Central memory CD4-positive, alpha-beta T cell (primary cell): ENCODE results near the gene ADARB2.

Experiments
- DNase-seq: peaks from one replicate; pipeline ENCODE4 v3.0.0; 2022

ADARB2 gene

DNA sequence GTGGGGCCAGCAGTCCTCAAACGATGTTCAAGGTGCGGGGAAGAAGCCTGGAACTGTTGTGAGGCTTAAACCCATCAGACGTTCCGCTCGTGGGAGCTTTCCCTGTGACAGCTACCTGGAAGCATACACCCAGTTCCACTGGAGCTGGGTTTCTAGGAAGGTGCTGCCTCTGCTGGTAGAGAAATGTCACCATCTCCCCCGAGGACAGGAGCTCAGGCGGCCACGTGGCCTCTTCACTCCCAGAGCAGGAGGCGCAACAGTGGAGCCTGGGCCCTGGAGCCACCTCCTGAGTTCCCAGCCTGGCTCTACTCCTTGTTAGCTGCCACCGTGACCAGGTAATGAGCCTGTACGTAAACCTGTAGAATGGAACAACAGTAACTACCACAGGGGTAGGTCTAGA lies 156.1 kb downstream of the ADARB2 start:
- no peak for DNase-seq

DNA sequence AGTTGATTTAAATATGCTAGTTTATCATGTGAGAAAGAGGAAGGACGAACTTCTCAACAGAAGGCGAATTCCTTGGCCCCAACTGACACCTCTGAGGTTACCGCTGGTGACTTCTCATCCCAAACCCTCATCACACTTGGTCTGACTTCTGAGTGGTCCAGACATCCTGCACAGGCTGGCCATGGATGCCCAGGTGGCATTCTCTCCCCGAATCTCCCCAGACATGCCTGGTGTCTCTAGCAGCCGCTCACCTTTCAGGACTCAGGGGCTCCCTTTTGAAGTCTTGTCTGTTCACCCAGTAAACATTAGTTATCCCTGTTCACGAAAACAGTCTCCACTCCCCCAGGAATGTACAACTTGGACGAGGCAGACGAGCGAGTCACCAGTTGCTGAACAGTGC lies 157.7 kb downstream of the ADARB2 start:
- no peak for DNase-seq

DNA sequence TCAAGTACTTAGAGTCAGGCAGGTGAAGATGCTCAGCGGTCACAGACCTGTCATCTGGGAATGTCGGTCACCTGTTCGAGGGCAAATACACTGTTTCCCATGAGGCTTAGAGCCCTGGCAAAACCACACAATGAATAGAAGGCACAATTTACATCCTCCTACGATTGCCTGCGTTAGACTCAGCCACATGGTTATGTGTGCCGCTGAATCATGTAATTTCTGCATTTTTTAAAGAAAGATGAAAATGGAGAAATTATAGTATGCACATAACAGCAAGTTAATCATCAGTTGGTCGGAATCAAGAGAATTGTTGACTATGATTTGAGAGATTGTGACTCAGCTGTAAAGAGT lies 158.2 kb downstream of the ADARB2 start:
- DNase-seq: no peak

DNA sequence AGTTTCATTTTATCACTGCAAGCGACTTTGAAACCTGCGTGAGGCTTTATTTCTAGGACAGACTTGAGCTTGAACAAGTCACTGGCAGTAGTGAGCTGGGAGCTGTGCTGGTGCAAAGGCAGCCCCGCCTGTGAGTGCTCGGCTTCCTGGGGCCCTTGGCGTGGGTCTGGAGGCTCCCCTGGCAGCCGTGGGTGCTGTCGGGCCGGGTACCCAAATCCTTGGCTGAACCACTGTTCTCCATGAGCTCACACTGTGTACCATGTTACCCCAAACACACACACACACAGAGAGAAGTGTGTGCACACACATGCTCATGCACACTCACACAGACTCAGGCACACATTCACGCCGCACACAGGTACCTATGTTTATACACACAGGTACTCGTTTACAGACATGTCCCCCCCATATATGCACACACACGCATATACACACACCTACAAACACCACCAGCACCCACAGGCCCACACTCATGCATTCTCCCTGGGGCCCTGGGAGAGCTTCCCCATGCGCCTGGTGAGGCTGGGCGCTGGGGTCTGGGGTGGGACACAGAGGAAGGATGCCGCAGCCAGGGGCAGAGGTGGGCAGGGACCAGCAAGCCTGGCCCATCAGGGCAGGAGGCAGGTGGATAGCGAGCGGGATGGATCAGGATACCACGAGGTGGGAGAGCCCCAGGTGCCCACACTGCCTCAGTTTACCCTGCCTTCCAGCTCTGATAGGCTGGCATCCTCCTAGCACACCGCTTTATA lies 158.8 kb downstream of the ADARB2 start:
- DNase-seq: no peak

DNA sequence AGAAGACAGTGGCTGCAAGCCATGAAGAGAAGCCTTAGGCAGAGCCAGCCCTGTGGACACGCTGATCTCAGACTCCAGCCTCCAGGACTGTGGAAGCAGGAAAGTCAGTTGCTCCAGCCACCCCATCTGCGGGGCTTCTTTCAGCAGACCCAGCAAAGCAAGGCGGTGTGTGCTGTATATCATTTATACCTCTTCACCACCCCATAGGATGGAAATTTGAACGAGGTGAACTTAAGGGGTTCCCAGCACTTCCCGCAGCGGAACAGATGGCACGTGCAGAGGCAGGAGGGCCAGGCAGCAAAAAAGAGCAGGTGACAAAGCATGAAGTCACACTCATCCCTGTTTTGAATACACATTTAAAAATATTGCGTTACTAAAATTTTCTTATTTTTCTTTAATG lies 159.4 kb downstream of the ADARB2 start:
- no peak for DNase-seq

DNA sequence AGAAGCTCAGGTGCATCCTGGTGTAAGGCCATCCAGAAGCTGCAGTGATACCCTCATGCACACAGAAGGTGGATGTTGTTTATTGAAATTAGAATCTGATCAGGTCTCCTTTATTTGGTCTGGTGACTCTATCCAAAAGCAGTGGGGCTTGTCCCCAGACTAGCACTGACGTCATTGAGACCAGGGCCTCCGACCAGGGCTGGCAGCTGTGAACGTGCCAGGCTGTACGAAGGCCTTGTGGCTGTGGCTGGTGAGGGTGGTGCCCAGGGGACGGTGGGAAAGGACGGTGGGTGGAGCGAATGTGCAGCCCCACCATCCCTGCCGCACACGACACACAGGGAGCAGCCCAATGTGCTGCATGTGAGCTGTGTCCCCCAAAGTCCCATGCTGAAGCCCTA lies 160.0 kb downstream of the ADARB2 start:
- no peak for DNase-seq

DNA sequence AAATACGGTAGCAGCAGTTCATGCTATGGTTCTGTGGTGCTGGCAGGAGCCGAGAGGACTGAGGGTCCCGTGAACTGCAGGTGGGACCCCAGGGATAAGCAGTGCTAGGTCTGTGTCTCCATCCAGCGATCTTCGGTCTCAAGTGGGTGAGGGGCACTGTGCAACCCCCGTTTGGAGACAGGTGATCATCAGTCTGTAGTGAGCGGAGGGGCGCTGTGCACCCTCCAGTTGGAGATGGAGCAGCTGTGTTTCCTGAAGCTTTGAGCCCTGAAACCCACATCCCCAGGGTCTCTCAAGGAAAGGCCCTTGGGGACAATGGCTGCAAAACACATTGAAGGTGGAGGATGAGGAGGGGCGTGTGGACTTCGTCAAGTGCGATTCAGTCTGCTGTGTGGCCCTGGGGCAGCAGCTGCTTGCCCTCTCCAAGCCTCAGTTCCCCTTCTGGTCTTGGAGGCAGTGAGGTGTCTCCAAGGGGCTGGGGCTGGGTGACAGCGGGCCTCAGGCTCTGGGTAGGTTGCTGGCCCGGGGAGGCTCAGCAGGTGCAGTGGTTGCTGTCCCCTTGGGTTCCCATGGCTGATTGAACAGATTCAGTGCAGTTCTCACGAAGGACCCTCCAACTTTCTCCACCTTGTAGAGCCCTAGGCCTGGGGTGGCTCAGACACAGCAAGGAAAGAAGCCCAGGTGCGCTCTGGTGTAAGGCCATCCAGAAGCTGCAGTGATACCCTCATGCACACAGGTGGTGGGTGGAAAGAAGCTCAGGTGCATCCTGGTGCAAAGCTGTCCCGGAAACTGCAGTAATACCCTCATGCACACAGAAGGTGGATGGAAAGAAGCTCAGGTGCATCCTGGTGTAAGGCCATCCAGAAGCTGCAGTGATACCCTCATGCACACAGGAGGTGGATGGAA lies 160.6 kb downstream of the ADARB2 start:
- DNase-seq: no peak

DNA sequence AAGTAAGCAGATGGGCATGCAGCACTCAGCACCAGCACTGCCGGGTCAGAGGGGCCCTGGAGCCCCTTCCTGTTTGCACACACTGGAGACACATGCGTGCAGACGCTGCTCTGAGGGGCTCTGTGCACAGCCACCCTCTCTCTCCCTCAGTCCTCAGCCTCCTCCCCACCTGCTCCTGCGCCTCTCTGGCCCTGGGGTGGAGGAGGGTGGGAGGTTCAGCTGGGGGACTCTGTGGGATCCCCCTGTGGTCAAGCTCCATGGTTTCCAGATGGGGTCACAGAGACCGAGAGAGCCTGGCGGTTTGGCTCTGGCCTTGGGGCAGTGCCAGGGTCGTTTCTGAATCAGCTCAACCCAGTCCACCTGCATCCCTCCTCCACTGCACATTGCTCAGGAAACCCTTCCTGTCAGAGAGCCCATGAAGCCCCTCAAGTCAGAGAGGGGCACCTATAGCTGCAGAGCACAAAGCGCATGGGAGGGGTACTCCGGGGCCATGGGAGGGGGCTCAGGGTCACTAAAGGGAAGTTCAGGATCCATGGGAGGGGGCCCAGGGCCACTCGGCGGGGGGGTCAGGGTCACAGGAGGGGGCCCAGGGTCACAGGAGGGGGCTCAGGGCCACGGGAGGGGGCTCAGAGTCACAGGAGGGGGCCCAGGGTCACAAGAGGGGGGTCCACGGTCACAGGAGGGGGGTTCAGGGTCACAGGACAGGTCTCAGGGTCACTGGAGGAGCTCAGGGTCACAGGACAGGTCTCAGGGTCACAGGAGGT lies 161.7 kb downstream of the ADARB2 start:
- no peak for DNase-seq

DNA sequence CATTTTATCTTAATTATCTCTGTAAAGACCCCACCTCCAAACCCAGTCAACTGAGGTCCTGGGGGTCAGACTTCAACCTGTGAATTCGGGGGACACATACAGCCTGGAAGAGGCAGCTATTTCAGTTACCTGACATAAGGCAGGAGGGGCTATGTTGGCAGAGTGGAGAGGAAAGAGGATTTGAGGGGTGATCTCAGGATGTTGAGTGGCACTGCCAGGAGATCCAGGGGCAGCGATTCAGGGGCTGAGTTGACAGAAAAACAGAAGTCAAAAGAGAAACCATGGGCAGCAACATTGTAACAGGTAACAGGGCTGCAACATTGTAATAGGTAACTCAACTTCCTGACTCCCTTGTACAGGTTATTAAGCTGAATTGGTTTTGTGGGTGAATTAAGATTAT lies 162.6 kb downstream of the ADARB2 start:
- no peak for DNase-seq

DNA sequence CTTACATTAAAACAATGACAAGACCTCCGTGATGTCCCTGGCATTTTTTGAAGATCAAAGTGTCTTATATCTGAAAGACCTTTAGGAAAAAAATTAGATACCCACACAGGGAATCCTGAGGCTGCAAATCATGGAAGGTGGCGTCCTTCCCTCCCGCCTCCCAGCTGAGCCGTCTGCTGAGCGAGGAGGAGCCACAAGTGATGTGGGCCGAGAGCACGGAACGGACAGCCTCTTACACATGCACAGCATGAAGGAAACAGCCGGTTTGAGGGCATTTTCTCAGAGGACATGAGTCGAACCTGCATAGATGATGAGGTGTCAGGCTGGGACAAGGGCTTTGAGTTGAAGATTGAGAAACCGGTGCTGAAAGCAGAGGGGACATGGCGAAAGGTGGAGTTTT lies 163.3 kb downstream of the ADARB2 start:
- no peak for DNase-seq

DNA sequence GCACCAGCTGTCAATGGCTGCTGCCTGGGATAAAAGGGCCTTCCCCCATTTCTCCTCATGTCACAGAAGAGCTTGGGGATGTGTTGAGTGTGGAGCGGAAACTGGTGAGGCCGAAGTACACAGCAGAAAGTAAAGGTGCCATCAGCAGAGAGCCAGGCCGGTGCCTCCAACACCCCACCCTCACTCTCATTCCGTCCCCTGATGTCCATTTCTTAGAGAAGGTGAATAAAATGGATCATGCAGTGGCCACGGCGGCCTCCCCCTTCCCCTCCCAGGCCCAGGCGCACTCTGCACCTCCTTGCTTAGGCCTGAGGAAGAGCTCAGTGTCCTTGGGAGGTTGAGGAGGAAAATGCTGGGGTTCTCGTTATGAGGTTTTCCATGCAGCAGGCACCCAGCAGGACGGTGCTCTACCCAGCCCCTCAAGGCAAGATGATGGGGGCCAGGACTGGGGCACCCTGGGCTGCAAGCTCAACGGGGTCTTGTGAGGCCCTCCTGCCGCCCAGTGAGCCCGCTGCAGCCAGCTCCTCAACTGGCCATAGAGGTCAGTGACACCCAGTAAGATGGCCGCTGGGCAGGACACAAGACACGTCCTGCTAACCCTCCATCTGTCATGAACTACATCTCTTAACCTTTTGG lies 163.9 kb downstream of the ADARB2 start:
- no peak for DNase-seq

DNA sequence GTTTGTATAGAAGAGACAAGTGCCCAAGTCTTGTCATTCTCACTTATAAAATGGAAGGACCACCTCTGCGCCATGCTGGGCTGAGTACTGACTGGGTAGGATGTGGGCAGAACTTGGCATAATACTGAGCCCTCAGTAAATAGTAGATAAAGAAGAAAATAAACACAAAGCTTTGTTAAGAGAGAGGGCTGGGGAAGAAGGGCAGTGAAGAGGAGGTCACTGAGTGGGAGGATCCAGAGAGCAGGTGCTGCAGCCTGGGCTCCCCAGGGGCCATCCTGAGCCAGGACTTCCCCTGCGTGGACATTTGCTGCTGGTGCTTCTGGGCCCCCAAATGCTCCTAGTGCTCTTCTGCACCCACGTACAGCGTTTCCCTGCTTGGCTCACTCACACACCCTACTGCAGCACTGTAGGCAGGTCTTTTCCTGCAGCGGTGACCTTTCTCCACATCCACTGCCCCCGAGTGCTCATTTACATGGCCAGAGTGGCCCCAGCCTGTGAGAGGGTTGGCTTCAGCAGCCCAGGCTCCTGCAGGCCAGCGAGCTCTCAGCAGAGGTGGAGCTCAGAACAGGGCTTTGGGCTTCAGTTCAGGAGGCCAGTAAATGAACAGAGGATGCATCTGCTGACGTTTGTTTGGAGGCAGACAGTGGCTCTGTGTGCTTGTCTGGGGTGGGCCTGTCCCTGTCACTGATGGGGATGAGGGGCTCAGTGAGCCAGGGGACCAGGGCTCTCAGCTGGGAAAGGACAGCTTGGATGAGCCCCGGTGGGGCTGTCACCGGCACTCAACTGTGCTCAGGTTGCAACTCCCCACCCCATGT lies 164.6 kb downstream of the ADARB2 start:
- DNase-seq: no peak

DNA sequence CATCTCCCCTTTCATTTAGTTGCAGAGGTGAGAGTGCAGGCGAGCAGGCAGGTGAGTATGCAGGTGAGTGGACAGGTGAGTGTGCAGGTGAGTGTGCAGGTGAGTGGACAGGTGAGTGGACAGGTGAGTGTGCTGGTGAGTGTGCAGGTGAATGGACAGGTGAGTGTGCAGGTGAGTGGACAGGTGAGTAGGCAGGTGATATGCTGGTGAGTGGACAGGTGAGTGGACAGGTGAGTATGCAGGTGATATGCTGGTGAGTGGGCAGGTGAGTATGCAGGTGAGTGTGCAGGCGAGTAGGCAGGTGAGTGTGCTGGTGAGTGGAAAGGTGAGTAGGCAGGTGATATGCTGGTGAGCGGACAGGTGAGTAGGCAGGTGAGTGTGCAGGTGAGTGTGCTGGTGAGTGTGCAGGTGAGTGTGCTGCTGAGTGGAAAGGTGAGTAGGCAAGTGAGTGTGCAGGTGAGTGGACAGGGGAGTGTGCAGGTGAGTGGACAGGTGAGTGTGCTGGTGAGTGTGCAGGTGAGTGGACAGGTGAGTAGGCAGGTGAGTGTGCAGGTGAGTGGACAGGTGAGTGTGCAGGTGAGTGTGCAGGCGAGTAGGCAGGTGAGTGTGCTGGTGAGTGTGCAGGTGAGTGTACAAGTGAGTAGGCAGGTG lies 165.6 kb downstream of the ADARB2 start:
- DNase-seq: no peak

DNA sequence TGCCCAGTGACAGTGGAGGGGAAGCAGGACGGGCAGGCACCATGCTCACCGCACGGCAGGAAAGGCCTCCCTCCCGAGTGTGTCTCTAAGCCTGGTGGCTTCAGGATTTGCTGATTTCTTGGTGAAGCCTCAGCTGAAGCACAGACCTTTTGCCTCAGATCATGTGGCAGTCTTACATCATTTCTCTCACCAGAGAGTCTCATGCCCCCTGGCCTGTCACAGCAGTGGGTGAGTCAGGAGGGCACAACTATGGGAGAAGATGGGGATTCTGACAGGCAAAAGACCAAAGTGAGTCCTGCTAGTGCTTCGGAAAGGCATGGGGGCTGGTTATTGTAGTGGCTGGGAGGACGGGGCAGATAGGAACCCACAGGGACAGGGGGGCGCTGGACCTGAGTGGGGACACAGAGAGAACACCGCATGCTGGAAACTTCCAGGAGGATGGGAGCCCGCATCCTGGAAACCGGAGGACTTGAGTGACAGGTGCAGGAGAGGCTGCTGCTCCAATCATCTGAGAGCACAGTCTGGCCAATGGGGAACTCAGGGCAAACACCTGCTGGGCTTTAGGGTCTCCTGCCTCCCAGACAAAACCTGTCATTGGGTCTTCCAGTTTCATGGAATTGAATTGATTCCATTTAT lies 166.8 kb downstream of the ADARB2 start:
- no peak for DNase-seq

DNA sequence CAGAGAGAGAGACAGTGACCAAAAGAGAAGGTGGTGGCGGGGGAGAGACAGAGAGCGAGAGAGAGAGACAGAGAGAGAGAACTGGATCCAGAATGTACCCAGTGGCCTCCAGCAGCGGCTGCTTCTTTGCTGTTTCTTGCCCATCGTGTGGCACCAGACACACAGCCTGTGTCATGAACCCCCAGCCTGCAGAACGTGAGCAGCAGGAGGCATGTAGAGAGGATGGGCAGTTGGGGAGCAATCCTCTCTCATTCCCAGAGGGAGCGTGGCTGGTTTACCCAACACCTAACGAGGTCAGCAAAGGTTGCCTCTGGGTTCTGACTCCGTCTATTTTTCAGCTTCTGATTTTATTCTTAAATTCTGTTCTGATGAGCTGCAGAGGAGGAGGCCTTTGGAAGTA lies 168.1 kb downstream of the ADARB2 start:
- no peak for DNase-seq

DNA sequence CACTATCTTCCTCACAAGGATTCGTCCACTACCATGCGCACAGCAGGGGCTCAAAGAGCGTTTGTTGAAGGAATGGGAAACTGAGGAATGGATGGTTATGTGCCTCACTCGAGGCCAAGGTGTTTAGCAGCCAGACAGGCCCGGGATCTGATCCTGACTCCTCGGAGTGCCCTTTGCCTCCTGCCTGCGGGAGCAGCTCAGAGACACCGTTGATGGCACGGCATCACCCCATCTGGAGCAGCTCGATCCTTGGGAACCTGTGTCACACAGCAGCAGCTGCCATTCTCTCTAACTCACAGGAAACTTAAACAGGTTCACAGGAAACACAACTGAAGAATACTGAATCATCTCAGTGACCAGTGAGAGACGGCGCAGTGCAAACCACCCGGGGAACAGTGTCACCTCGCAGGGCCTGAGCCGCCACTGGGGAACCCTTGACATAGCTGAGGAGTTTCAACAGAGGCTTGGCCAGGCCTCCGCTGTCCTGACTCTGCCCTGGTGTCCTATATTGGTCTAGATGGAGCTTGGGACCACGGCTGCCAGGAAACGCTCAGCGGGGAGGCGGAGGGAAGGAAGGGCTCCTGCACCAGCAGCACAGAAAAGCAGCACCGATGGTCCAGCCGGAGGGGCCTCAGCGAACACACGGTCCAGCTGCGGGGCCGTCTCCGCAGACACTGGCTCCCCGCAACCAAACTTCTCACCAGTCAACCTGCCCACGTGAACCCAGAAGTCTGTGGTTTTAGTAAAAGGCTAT lies 169.4 kb downstream of the ADARB2 start:
- no peak for DNase-seq

DNA sequence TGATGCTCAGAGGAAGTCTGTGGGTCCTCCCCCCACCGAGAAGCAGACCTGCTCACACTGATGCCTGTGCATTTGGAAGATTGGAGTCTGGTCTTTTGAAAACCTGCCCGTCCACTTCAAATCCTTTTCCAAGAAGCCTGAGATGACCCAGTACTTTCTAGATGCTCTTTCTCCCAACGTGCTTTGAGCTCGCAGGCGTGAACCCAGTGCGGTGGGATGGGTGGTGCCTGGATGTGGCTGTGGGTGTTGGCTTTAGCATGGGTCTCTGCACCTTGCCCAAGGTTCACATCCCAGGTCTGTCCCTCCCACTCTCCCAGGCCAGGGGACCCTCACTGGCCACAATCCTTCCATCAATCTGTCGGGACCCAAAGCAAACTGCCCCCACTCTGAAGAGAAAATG lies 170.2 kb downstream of the ADARB2 start:
- DNase-seq: no peak

DNA sequence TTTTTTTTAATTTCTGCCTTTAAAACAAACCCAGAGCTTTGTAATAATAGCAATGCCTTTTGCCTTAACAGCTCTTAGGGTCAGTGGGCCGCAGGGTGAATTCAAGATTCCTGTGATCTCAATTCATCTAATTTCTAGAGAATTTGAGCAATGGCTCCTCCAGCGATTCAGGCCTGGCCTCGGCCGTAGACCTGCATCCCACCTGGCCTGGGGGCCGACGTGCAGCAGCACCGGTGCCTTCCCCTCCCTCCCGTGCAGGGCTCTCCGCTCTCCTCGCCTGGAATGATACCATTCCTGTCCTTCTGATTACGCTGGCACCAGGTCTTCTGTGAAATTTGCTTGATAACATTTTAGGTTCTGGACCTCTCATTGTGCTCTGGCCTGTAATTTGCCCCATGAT lies 172.5 kb downstream of the ADARB2 start:
- no peak for DNase-seq

DNA sequence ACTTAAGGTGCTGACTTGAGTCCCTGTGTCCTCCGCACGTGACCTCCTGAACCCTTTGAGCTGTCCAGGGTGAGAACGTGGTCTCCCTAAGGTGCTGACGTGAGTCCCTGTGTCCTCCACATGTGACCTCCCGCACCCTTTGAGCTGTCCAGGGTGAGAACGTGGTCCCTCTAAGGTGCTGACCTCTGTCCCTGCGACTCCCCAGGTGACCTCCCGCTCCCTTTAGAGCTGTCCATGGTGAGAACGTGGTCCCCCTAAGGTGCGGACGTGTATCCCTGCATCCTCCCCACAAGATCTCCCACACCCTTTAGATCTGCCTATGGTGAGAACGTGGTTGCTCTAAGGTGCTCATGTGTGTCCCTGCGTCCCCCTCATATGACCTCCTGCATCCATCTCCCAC lies 174.3 kb downstream of the ADARB2 start:
- no peak for DNase-seq

DNA sequence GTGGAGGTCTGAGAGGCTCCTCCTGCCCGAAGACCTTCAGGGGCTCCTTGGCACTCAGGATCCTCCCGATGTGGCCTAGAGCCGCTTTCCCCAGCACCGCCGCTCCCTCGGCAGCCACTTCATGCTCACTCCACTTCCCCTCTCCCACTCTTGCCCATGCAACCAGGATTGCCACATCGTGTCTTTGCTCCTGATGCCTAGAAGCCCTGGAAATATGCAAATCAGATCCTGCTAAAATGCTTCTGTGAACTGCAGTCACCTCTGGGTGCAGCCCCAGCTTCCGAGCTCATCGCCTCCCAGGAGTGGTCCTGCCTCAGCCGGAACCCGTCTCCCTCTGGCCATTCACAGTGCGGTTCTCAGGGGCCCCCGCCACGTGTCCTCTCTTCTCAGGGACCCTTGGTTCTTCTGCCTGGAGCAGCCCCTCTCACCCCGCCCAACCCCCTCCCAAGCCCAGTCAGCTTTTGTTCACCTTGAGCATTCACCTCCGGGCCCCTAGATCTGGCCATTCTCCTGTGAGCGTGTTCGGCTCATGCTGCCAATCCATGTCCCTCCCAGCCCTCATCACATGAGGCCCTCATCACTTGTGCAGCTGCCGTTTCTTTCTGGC lies 175.5 kb downstream of the ADARB2 start:
- DNase-seq: no peak
